NCI-H146 (cell line): ENCODE measurements around the gene GPR153.
A peak's percentile ranks its signal among the peaks of the same experiment; 100 is the strongest.

ENCODE experiments used
- DNase-seq: peaks from one replicate; lab custom pipeline; 2025; lab: John Stamatoyannopoulos, UW

Gene GPR153

GRCh38 chr1:6287029-6287428 is 26.1 kb upstream of the GPR153 start:
- DNase-seq = no peak

GRCh38 chr1:6286266-6286665 is 25.4 kb upstream of the GPR153 start:
- no peak for DNase-seq

GRCh38 chr1:6285336-6285735 is 24.4 kb upstream of the GPR153 start:
- no peak for DNase-seq

GRCh38 chr1:6282577-6283270 is 21.8 kb upstream of the GPR153 start:
- no peak for DNase-seq

- no peak for DNase-seq
Observed at GRCh38 chr1:6281511-6282402, 20.9 kb upstream of the GPR153 start.

GRCh38 chr1:6280761-6281451 is 20.0 kb upstream of the GPR153 start:
- DNase-seq = no peak

DNA sequence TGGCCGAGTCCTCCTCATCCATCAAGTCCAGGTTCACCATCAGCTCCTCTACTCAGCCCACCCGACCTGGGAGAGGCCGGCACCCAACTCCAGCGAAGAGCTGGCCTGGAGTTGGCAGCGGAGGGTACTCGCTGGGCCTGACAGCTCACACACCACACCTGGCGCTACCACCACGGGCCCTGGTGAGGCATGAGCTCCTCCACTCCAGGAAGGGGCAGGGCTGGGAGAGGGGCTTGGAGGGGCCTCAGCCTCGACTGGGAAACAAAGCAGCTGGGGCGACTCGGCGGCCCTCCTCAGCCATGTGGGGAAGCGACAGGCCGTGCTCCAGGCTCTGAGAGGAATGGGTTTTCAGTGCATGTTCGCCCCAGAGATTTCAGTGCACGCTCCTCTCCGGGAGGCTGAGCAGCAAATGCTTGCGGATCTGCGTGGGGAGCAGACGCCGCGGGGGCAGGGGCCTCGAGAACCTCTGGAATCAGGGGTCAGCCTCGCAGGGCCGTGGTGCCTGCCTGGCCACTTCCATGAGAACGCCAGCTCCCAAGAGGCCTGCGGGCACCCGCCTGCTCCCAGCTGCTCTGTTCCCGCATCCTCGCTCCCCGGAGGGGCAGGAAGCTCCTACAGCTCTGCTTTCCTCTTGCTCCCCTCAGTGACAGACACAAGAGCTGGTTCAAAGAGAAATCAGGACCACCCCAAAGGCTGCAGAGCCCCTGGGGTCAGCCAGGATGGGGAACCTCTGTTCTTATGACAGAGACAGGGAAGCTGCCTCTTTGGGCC is 18.9 kb upstream of the GPR153 start:
- no peak for DNase-seq

GRCh38 chr1:6279066-6279465 is 18.2 kb upstream of the GPR153 start:
- DNase-seq = no peak

- DNase-seq = no peak
Observed at GRCh38 chr1:6278263-6278662, 17.4 kb upstream of the GPR153 start.

DNA sequence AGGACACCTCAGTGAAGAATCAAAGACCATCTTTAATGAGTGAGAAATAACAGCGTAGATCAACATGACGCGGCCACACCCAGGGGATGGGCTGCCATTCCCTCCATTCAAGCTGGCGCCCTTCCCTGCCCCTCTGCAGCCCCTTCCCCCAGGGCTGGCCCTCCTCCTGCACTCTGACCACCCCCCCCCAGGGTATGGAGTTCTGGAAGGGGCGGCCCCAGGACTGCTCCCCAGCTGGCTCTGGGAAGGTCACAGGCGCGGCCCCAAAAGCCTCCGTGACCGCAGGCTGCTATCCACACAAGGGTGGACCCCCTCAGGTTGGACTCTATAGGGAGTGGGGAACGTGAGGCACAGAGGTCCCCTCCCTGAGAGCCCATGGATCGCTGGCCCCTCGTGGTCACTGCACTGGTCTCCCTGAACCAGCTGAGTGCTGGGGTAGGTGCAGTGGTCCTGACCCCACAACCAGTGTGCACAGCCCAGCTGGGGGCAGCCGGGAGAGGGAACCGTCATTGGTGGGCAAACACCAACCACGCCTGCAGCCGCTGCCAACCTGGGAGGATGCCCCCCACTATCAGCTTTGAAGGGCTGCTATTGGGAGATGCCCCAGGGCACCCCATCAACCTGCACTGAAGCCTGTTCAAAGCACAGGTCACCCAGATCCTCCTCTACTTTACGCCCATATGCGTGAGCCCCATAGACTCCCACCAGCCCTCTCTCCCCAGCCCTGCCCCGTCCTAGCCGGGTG is 16.1 kb upstream of the GPR153 start:
- no peak for DNase-seq

GRCh38 chr1:6275826-6276782 is 15.2 kb upstream of the GPR153 start:
- no peak for DNase-seq

- no peak for DNase-seq
Observed at GRCh38 chr1:6274622-6275139, 13.8 kb upstream of the GPR153 start.

DNA sequence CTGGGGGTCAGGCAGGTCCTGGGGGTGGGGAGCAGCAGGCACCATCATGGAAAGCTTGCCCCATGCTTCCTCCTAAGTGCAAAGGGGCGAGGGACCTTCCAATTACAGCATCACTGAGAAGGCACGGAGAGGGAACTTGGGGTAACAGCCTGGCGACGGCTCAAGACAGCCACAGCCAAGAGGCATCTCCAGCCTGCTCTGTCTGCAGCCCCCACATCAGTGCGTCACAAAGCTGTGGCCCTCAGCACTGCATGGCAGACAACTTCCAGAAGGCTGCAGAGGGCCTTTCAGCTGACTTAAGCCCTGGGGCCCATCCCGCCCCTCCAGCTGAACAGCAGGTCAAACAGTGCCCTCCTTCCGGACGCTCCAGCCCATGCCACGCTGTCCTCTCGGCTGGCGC is 13.2 kb upstream of the GPR153 start:
- DNase-seq = no peak

- no peak for DNase-seq
Observed at GRCh38 chr1:6273380-6273891, 12.5 kb upstream of the GPR153 start.

DNA sequence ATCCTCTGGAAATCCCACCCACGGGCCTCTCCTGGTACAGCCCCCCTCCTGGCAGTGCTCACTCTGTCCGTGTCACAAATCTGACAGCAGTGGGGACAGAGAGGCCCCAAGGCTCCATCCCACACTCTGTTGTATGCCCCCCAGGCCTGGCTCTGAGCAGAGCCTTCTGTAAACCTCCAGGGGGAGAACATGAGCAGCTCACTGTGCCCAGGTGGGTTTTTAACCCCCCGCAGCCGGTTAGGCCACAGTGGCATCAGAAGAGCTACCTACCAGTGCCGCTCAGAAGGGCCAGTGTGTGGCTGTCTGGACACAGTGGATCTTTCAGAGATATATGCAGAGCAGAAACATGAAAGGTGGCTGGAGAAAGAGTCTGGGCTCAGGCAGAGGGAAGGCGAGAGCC is 12.0 kb upstream of the GPR153 start:
- no peak for DNase-seq

GRCh38 chr1:6272452-6272851 is 11.6 kb upstream of the GPR153 start:
- DNase-seq = no peak

GRCh38 chr1:6271554-6271953 is 10.7 kb upstream of the GPR153 start:
- peak; percentile 81 for DNase-seq

DNA sequence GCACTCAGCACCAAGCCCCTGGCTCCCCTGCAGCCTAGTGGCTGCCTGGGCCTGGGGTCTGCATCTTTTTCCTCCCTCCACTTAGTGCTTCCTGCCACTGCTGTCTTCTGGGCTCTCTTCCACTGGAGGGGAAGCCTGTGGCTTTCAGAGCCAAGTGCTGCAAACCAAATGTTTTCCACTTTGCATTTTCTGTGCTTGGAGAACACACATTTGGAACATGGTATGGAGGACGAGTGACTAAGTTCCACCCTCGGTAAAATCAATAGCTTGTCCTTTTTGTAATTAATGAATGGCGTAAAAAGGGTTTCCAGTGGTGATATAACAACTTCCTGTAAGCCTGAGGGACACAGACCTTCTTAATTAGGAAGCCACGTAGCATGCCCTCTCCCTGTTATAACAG is 10.1 kb upstream of the GPR153 start:
- DNase-seq = peak; percentile 54

DNA sequence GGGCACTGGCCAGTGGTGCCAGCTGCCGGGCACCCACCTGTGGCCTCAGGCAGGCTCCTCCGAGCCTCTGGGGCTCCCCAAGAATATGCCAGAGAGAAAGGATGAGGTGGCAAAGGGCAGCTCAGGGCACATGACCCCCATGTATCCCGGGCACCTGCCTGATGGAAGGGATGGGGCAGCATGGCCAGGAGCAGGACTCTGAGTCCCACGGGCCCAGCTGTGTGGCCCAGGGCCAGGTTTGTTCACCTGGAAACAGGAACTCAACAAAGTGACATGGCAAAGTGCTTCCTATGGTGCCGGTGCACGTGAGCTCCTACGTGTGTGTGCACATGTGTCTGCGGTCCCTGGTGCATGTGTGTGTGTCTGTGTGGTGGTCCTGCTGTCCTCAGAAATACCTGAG is 9.5 kb upstream of the GPR153 start:
- no peak for DNase-seq
